ENCODE data around the gene PEX7. TPM values are rescaled to one million over a fixed set of nuclear protein-coding genes. Genes with fewer than 3 reads are reported as not detected.
"Not testable (repeated sequence)": the region's sequence is repeated elsewhere in the genome, so short reads cannot be mapped to it uniquely, and the experiment has no call there.

PEX7 gene
- total RNA-seq, 1 experiment from 2014 or later = 9.9 TPM

DNA sequence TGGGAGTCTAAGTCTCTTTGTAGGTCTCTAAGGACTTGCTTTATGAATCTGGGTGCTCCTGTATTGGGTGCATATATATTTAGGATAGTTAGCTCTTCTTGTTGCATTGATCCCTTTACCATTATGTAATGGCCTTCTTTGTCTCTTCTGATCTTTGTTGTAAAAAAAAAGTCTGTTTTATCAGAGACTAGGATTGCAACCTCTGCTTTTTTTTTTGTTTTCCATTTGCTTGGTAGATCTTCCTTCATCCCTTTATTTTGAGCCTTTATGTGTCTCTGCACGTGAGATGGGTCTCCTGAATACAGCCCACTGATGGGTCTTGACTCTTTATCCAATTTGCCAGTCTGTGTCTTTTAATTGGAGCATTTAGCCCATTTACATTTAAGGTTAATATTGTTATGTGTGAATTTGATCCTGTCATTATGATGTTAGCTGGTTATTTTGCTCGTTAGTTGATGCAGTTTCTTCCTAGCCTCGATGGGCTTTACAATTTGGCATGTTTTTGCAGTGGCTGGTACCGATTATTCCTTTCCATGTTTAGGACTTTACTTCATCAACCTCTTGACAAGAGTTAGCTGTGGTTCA is 27.7 kb downstream of the PEX7 start:
- H3K27me3 ChIP-seq (ENCODE audit: low read length); H2AFZ ChIP-seq (ENCODE audit: low read length); H3K27ac ChIP-seq (ENCODE audit: low read length); BruUV-seq (replicated peaks); H3K4me2 ChIP-seq (ENCODE audit: low read length); POLR2A ChIA-PET (ENCODE audit: unreplicated experiment); H3K9me3 ChIP-seq (ENCODE audit: low read length); ATAC-seq; H3K79me2 ChIP-seq (ENCODE audit: low read length); H3F3A ChIP-seq (ENCODE audit: low read length, unreplicated experiment); H3K9ac ChIP-seq (ENCODE audit: low read length); H3K36me3 ChIP-seq (ENCODE audit: low read depth, low read length); H3K4me1 ChIP-seq (ENCODE audit: insufficient read depth, low read length); H3K9me2 ChIP-seq (replicated peaks; ENCODE audit: low read length); H4K20me1 ChIP-seq (ENCODE audit: low read length); CTCF ChIA-PET; DNase-seq; H3K4me3 ChIP-seq (ENCODE audit: low read length): not testable (repeated sequence)
- intact Hi-C loops (cut with micrococcal nuclease) = loop anchor here (5.0 kb wide), 1 partner anchor 352 kb away; no protein-coding TSS in a partner anchor

DNA sequence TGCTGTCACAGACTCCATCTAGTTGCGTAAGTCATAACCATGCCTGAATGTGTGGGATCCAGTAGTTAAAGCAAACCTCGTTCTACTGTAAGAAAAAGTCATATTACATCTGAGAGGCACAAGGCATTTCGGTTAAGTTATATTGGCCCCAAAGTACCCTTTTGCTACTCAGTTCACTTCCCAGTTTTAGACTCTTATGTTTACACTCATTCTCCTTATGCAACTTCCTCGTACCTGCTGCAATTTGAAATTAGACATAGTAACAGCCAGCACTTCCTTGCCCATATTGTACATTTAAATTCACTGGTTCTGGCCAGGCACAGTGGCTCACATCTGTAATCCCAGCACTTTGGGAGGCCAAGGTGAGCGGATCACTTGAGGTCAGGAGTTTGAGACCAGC is 37.0 kb downstream of the PEX7 start:
- ChIA-PET CTCF (no interaction called here), POLR2A (ENCODE audit: unreplicated experiment) (no interaction called here)
- no peaks in the 10 kb centered on the region for H3F3A ChIP-seq (ENCODE audit: low read length, unreplicated experiment)
- H3K9me3 ChIP-seq (ENCODE audit: low read length) = no peaks in the 10 kb centered on the region
- H3K27ac ChIP-seq (ENCODE audit: low read length) = no peak overlapping the region
- no peak for DNase-seq
- H3K36me3 ChIP-seq (ENCODE audit: low read depth, low read length) = no peaks in the 10 kb centered on the region
- TF ChIP-seq, protein P1, sequence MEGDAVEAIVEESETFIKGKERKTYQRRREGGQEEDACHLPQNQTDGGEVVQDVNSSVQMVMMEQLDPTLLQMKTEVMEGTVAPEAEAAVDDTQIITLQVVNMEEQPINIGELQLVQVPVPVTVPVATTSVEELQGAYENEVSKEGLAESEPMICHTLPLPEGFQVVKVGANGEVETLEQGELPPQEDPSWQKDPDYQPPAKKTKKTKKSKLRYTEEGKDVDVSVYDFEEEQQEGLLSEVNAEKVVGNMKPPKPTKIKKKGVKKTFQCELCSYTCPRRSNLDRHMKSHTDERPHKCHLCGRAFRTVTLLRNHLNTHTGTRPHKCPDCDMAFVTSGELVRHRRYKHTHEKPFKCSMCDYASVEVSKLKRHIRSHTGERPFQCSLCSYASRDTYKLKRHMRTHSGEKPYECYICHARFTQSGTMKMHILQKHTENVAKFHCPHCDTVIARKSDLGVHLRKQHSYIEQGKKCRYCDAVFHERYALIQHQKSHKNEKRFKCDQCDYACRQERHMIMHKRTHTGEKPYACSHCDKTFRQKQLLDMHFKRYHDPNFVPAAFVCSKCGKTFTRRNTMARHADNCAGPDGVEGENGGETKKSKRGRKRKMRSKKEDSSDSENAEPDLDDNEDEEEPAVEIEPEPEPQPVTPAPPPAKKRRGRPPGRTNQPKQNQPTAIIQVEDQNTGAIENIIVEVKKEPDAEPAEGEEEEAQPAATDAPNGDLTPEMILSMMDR (conservative IDR thresholded peaks at IDR 0.05; ENCODE audit: low read depth, low read length) = no peak
- no peak for TF ChIP-seq EZH2 (IDR thresholded peaks at IDR 0.05; ENCODE audit: low read length, unreplicated experiment)
- TF ChIP-seq EZH2phosphoT487 (IDR thresholded peaks at IDR 0.05; ENCODE audit: borderline replicate concordance, low read length) = no peak
- H3K4me2 ChIP-seq (ENCODE audit: low read length) = no peak overlapping the region
- ATAC-seq = no peak
- intact Hi-C loops (cut with micrococcal nuclease) = no loop called here
- no peaks in the 10 kb centered on the region for H3K4me1 ChIP-seq (ENCODE audit: insufficient read depth, low read length)
- no peaks in the 10 kb centered on the region for H4K20me1 ChIP-seq (ENCODE audit: low read length)
- no peak overlapping the region for H2AFZ ChIP-seq (ENCODE audit: low read length)
- BruUV-seq (replicated peaks) = no TSS peak
- no peaks in the 10 kb centered on the region for H3K9me2 ChIP-seq (replicated peaks; ENCODE audit: low read length)
- H3K4me3 ChIP-seq (ENCODE audit: low read length) = no peak overlapping the region
- no peaks in the 10 kb centered on the region for H3K79me2 ChIP-seq (ENCODE audit: low read length)
- H3K9ac ChIP-seq (ENCODE audit: low read length) = no peak overlapping the region
- H3K27me3 ChIP-seq (ENCODE audit: low read length) = no peaks in the 10 kb centered on the region

DNA sequence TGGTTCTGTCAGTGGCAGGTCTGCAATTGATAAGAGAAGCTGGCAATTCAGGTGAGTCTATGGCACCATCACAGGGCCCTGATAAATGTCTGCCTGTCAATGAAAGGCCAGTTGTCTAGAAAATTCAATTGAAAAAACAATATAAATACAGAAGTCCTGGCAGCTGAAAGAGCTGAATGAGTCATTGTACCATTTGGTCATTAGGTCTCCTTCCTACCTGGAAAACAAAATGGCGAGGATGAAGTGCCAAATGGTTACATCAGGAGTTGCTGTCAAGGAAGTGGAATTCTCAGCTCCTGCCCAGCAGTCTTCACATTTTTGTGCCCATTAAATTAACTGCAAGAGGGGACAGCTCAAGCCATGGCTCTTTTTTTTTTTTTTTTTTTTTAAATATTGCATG is 37.7 kb downstream of the PEX7 start:
- ChIA-PET CTCF (interaction anchor here (0.6 kb wide), 1 partner anchor 845 kb away, joined by 7 read pairs; no protein-coding TSS in a partner anchor), POLR2A (ENCODE audit: unreplicated experiment) (no interaction called here)
- no peaks in the 10 kb centered on the region for H3K27me3 ChIP-seq (ENCODE audit: low read length)
- H3F3A ChIP-seq (ENCODE audit: low read length, unreplicated experiment) = no peaks in the 10 kb centered on the region
- no peaks in the 10 kb centered on the region for H3K79me2 ChIP-seq (ENCODE audit: low read length)
- no peaks in the 10 kb centered on the region for H3K4me1 ChIP-seq (ENCODE audit: insufficient read depth, low read length)
- H3K9me2 ChIP-seq (replicated peaks; ENCODE audit: low read length) = no peaks in the 10 kb centered on the region
- TF ChIP-seq EZH2phosphoT487 (IDR thresholded peaks at IDR 0.05; ENCODE audit: borderline replicate concordance, low read length) (no peak), EZH2 (IDR thresholded peaks at IDR 0.05; ENCODE audit: low read length, unreplicated experiment) (no peak)
- TF ChIP-seq, protein P1 (conservative IDR thresholded peaks at IDR 0.05; ENCODE audit: low read depth, low read length) = no peak
- H3K4me2 ChIP-seq (ENCODE audit: low read length) = no peak overlapping the region
- intact Hi-C loops (cut with micrococcal nuclease) = no loop called here
- DNase-seq = no peak
- no peak for ATAC-seq
- no peaks in the 10 kb centered on the region for H3K36me3 ChIP-seq (ENCODE audit: low read depth, low read length)
- H2AFZ ChIP-seq (ENCODE audit: low read length) = no peak overlapping the region
- H3K27ac ChIP-seq (ENCODE audit: low read length) = no peak overlapping the region
- H4K20me1 ChIP-seq (ENCODE audit: low read length) = no peaks in the 10 kb centered on the region
- no peak overlapping the region for H3K9ac ChIP-seq (ENCODE audit: low read length)
- H3K9me3 ChIP-seq (ENCODE audit: low read length) = no peaks in the 10 kb centered on the region
- BruUV-seq (replicated peaks) = no TSS peak
- no peak overlapping the region for H3K4me3 ChIP-seq (ENCODE audit: low read length)

Measured in PC-3 (cell line).